A204.1 (cell line): ENCODE measurements around the gene SEC16A.
"Not testable (repeated sequence)": the region's sequence is repeated elsewhere in the genome, so short reads cannot be mapped to it uniquely, and the experiment has no call there.

Experiments
- FAIRE-seq: peaks from 2 replicates; lab custom pipeline; 2012; peaks lifted over from hg19 to GRCh38; lab: Jason Lieb, UNC

The SEC16A gene

GRCh38 chr9:136439481-136440408 is 43.1 kb downstream of the SEC16A start, which contains the start of gene INPP5E:
Gene INPP5E (minus strand): TSS chr9:136439845. CDS start chr9:136439419, 426 bp downstream.
- no peak for FAIRE-seq

GRCh38 chr9:136438548-136439480 is 44.0 kb downstream of the SEC16A start:
- no peak for FAIRE-seq

- no peak for FAIRE-seq
Measured at GRCh38 chr9:136437839-136438547, 44.8 kb downstream of the SEC16A start.

GRCh38 chr9:136437430-136437829 is 45.4 kb downstream of the SEC16A start:
- no peak for FAIRE-seq

- no peak for FAIRE-seq
Measured at GRCh38 chr9:136436055-136436634, 46.7 kb downstream of the SEC16A start.

- FAIRE-seq = no peak
Measured at GRCh38 chr9:136434580-136435169, 48.2 kb downstream of the SEC16A start.

- FAIRE-seq = no peak
Measured at GRCh38 chr9:136433849-136434579, 48.8 kb downstream of the SEC16A start.

GRCh38 chr9:136433043-136433715 is 49.7 kb downstream of the SEC16A start:
- FAIRE-seq = no peak

- no peak for FAIRE-seq
Measured at GRCh38 chr9:136432591-136432990, 50.2 kb downstream of the SEC16A start.

- FAIRE-seq = no peak
Measured at GRCh38 chr9:136431782-136432350, 51.0 kb downstream of the SEC16A start.

GRCh38 chr9:136430588-136431234 is 52.1 kb downstream of the SEC16A start:
- FAIRE-seq = no peak

- no peak for FAIRE-seq
Measured at GRCh38 chr9:136429683-136430491, 53.0 kb downstream of the SEC16A start.

- no peak for FAIRE-seq
Measured at GRCh38 chr9:136429075-136429628, 53.7 kb downstream of the SEC16A start.

- FAIRE-seq = no peak
Measured at GRCh38 chr9:136426787-136427186, 56.1 kb downstream of the SEC16A start.

- not testable (repeated sequence) for FAIRE-seq
Measured at GRCh38 chr9:136425367-136425766, 57.5 kb downstream of the SEC16A start.

GRCh38 chr9:136424750-136425362 is 58.0 kb downstream of the SEC16A start:
- FAIRE-seq = no peak

- FAIRE-seq = no peak
Measured at GRCh38 chr9:136423432-136424146, 59.3 kb downstream of the SEC16A start.
